MM.1S (cell line): ENCODE results near the gene POLR2H.

Experiments used
- DNase-seq: peaks from one replicate; pipeline ENCODE4 v3.0.0-alpha.2; 2015
- H2AFZ ChIP-seq: fragments of 300-600 bp; sonication (generic); 2 replicates; pipeline ENCODE4 v1.6.0; 2016; ENCODE audit warnings: antibody characterized with exemption, low read length
- H3F3A ChIP-seq: fragments of 300-600 bp; sonication (generic); 2 replicates; pipeline ENCODE4 v1.6.1; 2016; ENCODE audit warnings: mild to moderate bottlenecking, antibody characterized with exemption, low read length, moderate library complexity, mixed read lengths; ENCODE audit not compliant: insufficient read depth
- H3K27ac ChIP-seq: fragments of 300-600 bp; sonication (generic); 2 replicates; pipeline ENCODE4 v1.5.1; 2016; ENCODE audit warnings: mild to moderate bottlenecking, low read length
- H3K27me3 ChIP-seq: fragments of 300-600 bp; sonication (generic); replicated peaks from 2 replicates; pipeline ENCODE4 v1.6.0; 2016; ENCODE audit warnings: low read length; ENCODE audit not compliant: insufficient read depth
- H3K36me3 ChIP-seq: fragments of 300-600 bp; sonication (generic); replicated peaks from 2 replicates; pipeline ENCODE4 v1.6.1; 2016; ENCODE audit warnings: mild to moderate bottlenecking, low read length, mixed read lengths; ENCODE audit not compliant: insufficient read depth
- H3K4me1 ChIP-seq: fragments of 300-600 bp; sonication (generic); 2 replicates; pipeline ENCODE4 v1.6.1; 2016; ENCODE audit warnings: low read length, mixed read lengths
- H3K4me2 ChIP-seq: fragments of 300-600 bp; sonication (generic); 2 replicates; pipeline ENCODE4 v1.6.0; 2016; ENCODE audit warnings: low read depth, low read length
- H3K4me3 ChIP-seq: fragments of 300-600 bp; sonication (generic); 2 replicates; pipeline ENCODE4 v1.5.1; 2016; ENCODE audit warnings: low read length, mixed read lengths
- H3K79me2 ChIP-seq: fragments of 300-600 bp; sonication (generic); 2 replicates; pipeline ENCODE4 v1.6.1; 2016; ENCODE audit warnings: mixed run types, low read length, mixed read lengths
- H3K9ac ChIP-seq: fragments of 300-600 bp; sonication (generic); 2 replicates; pipeline ENCODE4 v1.6.1; 2016; ENCODE audit warnings: low read length, mixed read lengths
- H3K9me2 ChIP-seq: fragments of 300-600 bp; sonication (generic); replicated peaks from 2 replicates; pipeline ENCODE4 v1.6.1; 2016; ENCODE audit warnings: mild to moderate bottlenecking, low read length, mixed read lengths; ENCODE audit not compliant: insufficient read depth
- H3K9me3 ChIP-seq: fragments of 300-600 bp; sonication (generic); replicated peaks from 2 replicates; pipeline ENCODE4 v1.6.1; 2016; ENCODE audit warnings: mild to moderate bottlenecking, low read length, mixed read lengths; ENCODE audit not compliant: insufficient read depth
- H4K20me1 ChIP-seq: fragments of 300-600 bp; sonication (generic); 2 replicates; pipeline ENCODE4 v1.6.1; 2016; ENCODE audit warnings: mild to moderate bottlenecking, low read length, moderate library complexity, mixed read lengths; ENCODE audit not compliant: insufficient read depth
- EZH2 ChIP-seq: fragments of 300-600 bp; sonication (generic); optimal IDR thresholded peaks from 2 replicates; pipeline ENCODE3; 2017; ENCODE audit warnings: low read depth, mild to moderate bottlenecking, antibody characterized with exemption, low read length, mixed read lengths
- EZH2phosphoT487 ChIP-seq: fragments of 300-600 bp; sonication (generic); IDR thresholded peaks from 2 replicates; pipeline ENCODE4 v1.6.1; 2018; ENCODE audit warnings: antibody characterized with exemption, low read length
- TF ChIP-seq, protein P1 (sequence below): fragments of 300-600 bp; sonication (generic); IDR thresholded peaks from 2 replicates; pipeline ENCODE4 v1.5.1; 2016; ENCODE audit warnings: antibody characterized with exemption, low read length, mixed read lengths

POLR2H gene

DNA sequence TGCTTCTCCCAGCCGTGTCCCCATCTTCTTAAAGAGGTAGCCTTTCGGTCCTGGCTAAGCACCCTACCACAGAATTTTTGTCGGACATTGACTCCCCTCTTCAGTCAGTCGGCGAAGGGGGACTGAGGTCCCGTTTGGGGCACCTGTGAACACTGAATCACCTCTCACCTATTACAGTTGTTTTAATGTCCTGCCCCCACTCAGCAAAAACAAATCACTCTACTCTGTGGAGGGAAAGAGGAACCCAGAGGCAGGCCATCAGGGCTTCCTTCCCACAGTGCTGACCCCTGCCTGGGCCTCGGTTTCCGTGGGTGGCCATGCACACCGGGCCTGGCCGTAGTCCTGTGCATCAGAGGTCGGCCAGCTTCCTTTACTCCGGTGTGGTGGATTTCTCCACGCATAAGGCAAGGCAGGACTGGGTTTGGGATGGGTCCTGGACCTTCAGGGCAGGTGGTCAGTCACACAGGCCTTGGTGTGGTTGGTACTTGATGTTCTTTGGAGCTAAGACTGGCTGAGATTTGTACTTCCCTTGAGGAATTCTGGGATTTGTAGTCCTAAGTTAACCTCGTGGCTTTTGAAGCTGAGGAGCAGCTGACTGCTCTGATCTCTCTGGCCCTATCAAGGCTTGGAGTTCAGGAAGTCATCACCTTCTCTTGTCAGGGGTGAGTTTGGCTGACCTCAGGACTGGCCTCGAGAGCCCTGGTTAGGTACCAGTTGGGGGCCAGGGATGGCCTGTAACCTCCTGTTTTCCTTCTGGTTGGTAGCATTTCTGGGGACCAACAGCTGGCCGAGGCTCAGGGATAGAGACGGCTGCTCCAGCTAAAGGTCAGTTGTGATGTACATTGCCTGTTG is 24.7 kb upstream of the POLR2H start:
- DNase-seq: no peak

DNA sequence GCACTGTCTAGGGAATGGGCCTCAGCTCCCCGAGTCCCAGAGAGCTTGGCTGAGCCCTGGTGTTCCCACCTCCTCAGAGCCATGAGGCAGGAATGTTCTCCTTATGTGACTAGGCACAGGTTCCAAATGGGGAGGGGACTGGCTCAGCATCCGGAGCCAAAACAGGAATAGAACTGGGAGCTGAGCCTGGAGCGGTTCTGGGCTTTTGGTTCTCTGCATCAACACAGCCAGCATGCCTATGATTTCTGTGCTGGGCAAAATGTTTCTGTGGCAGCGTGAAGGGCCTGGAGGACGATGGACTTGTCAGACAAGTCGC is 24.2 kb upstream of the POLR2H start, which contains the start of gene FAM131A:
Gene FAM131A (plus strand): TSS at position 202 of the 316 bp plus-strand sequence. CDS start 31 bp downstream, at position 233.
- TF ChIP-seq EZH2phosphoT487 (no peak), EZH2 (no peak)
- TF ChIP-seq, protein P1, sequence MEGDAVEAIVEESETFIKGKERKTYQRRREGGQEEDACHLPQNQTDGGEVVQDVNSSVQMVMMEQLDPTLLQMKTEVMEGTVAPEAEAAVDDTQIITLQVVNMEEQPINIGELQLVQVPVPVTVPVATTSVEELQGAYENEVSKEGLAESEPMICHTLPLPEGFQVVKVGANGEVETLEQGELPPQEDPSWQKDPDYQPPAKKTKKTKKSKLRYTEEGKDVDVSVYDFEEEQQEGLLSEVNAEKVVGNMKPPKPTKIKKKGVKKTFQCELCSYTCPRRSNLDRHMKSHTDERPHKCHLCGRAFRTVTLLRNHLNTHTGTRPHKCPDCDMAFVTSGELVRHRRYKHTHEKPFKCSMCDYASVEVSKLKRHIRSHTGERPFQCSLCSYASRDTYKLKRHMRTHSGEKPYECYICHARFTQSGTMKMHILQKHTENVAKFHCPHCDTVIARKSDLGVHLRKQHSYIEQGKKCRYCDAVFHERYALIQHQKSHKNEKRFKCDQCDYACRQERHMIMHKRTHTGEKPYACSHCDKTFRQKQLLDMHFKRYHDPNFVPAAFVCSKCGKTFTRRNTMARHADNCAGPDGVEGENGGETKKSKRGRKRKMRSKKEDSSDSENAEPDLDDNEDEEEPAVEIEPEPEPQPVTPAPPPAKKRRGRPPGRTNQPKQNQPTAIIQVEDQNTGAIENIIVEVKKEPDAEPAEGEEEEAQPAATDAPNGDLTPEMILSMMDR: no peak
- H3K27me3 ChIP-seq: no peaks in the 10 kb centered on the region
- 0 out of 2 replicates have a peak, but pooled peaks cover 4% of the 10 kb centered on the region for H3K4me1 ChIP-seq
- peaks cover 30% of the 10 kb centered on the region for H3F3A ChIP-seq
- H3K27ac ChIP-seq: no peak within 1 kb of the TSS
- peak within 1 kb of the TSS; percentile 73 for H3K4me3 ChIP-seq
- no peak for DNase-seq
- peak within 1 kb of the TSS; percentile 59; the same call in 1 of the 2 replicates for H3K9ac ChIP-seq
- H3K36me3 ChIP-seq: peaks cover 5% of the 10 kb centered on the region; the same call in 1 of the 2 replicates
- peaks cover 24% of the 10 kb centered on the region for H4K20me1 ChIP-seq
- H3K79me2 ChIP-seq: peaks cover 11% of the 10 kb centered on the region; the same call in 1 of the 2 replicates
- H3K9me3 ChIP-seq: no peaks in the 10 kb centered on the region
- no peak within 1 kb of the TSS for H2AFZ ChIP-seq
- H3K4me2 ChIP-seq: peak within 1 kb of the TSS; percentile 69
- no peaks in the 10 kb centered on the region for H3K9me2 ChIP-seq

More for the DNA sequence above, 24.7 kb upstream of the POLR2H start:
- H3K9me3 ChIP-seq: no peaks in the 10 kb centered on the region
- peak overlapping the region; percentile 69 for H3K4me2 ChIP-seq
- H3K36me3 ChIP-seq: peaks cover 11% of the 10 kb centered on the region
- peak overlapping the region; percentile 73 for H3K4me3 ChIP-seq
- H3K9ac ChIP-seq: peak overlapping the region; percentile 59; the same call in 1 of the 2 replicates
- H3K79me2 ChIP-seq: peaks cover 17% of the 10 kb centered on the region
- peaks cover 36% of the 10 kb centered on the region for H3F3A ChIP-seq
- no peaks in the 10 kb centered on the region for H3K27me3 ChIP-seq
- no peak overlapping the region for H2AFZ ChIP-seq
- TF ChIP-seq EZH2phosphoT487: no peak
- TF ChIP-seq, protein P1: no peak
- no peak for TF ChIP-seq EZH2
- H3K27ac ChIP-seq: no peak overlapping the region
- H3K9me2 ChIP-seq: no peaks in the 10 kb centered on the region
- H4K20me1 ChIP-seq: peaks cover 30% of the 10 kb centered on the region
- H3K4me1 ChIP-seq: 0 out of 2 replicates have a peak, but pooled peaks cover 4% of the 10 kb centered on the region

DNA sequence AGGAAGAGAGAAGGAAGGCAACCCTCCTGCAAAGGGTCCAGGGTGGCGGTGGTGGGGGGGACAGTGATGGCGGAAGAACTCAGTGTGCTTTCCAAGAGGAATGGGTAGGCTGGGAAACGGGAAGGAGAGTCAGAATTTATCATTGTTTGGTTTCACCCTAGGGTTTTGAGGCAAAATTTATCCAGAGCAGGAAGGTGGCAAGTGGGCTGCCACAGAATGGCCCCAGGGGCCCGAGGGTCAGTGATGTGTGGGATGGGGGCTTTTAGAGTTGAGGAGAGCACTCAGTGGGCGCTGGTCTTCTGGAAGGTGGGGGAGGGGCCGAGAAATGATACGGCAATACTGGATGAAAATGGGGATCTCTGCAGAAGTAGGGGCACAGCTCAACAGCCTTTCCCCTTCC is 23.5 kb upstream of the POLR2H start:
- Histone ChIP-seq H3K27me3 (no peaks in the 10 kb centered on the region), H3F3A (peaks cover 24% of the 10 kb centered on the region), H3K79me2 (peaks cover 5% of the 10 kb centered on the region; the same call in 1 of the 2 replicates), H3K4me3 (no peak overlapping the region), H2AFZ (no peak overlapping the region), H3K4me2 (no peak overlapping the region), H3K36me3 (no peaks in the 10 kb centered on the region), H3K27ac (no peak overlapping the region), H3K4me1 (0 out of 2 replicates have a peak, but pooled peaks cover 4% of the 10 kb centered on the region), H4K20me1 (peaks cover 18% of the 10 kb centered on the region; the same call in 1 of the 2 replicates), H3K9me3 (no peaks in the 10 kb centered on the region), H3K9ac (no peak overlapping the region), H3K9me2 (no peaks in the 10 kb centered on the region)
- no peak for TF ChIP-seq EZH2phosphoT487
- TF ChIP-seq EZH2: no peak
- TF ChIP-seq, protein P1: no peak
- no peak for DNase-seq
